Middle frontal gyrus (tissue), 1 donor: ENCODE data around the gene CHD5.

Experiments used
- DNase-seq: peaks from one replicate; pipeline ENCODE4 v3.0.0-alpha.2; 2015; ENCODE audit warnings: low spot score; ENCODE audit errors: extremely low spot score

The CHD5 gene

GRCh38 chr1:6174621-6175410 lies 5.3 kb downstream of the CHD5 start:
- DNase-seq = no peak

GRCh38 chr1:6172549-6172948 lies 7.6 kb downstream of the CHD5 start:
- DNase-seq = no peak

GRCh38 chr1:6171548-6172124 lies 8.5 kb downstream of the CHD5 start:
- no peak for DNase-seq

GRCh38 chr1:6170742-6171201 lies 9.3 kb downstream of the CHD5 start:
- no peak for DNase-seq

- no peak for DNase-seq
Measured at GRCh38 chr1:6170116-6170741, 9.9 kb downstream of the CHD5 start.

GRCh38 chr1:6168947-6169586 lies 11.1 kb downstream of the CHD5 start:
- no peak for DNase-seq

GRCh38 chr1:6167391-6168303 lies 12.5 kb downstream of the CHD5 start:
- no peak for DNase-seq

- DNase-seq = no peak
Measured at GRCh38 chr1:6166655-6167390, 13.3 kb downstream of the CHD5 start.

GRCh38 chr1:6166221-6166620 lies 13.9 kb downstream of the CHD5 start:
- no peak for DNase-seq

GRCh38 chr1:6165441-6165985 lies 14.6 kb downstream of the CHD5 start:
- DNase-seq = no peak

- no peak for DNase-seq
Measured at GRCh38 chr1:6165027-6165426, 15.1 kb downstream of the CHD5 start.

GRCh38 chr1:6163973-6164617 lies 16.0 kb downstream of the CHD5 start:
- DNase-seq = peak; percentile 44

GRCh38 chr1:6163191-6163972 lies 16.7 kb downstream of the CHD5 start:
- DNase-seq = no peak

- DNase-seq = no peak
Measured at GRCh38 chr1:6162773-6163172, 17.3 kb downstream of the CHD5 start.

GRCh38 chr1:6162341-6162740 lies 17.8 kb downstream of the CHD5 start:
- DNase-seq = no peak

- DNase-seq = no peak
Measured at GRCh38 chr1:6158181-6158580, 21.9 kb downstream of the CHD5 start.

GRCh38 chr1:6157528-6158174 lies 22.5 kb downstream of the CHD5 start:
- no peak for DNase-seq

GRCh38 chr1:6157132-6157527 lies 23.0 kb downstream of the CHD5 start:
- DNase-seq = no peak
